ENCODE results near the gene LMOD1. TPM values are rescaled to one million over a fixed set of nuclear protein-coding genes. Genes with fewer than 3 reads are reported as not detected.

LMOD1 gene
- total RNA-seq, 2 donors from 2014 or later: not detected

- Mint-ChIP-seq H3K9me3 (no peaks in the 10 kb centered on the region), H3K36me3 (no peaks in the 10 kb centered on the region), H3K27ac (peak overlapping the region in 1 of 2 donors; percentile 70), H3K4me1 (ENCODE audit: low read depth in 2 of 2) (peaks cover 0 to 3% of the 10 kb centered on the region in 2 donors), H3K27me3 (peaks cover 23 to 25% of the 10 kb centered on the region in 2 donors), H3K4me3 (peak overlapping the region; percentile 65)
- DNase-seq (ENCODE audit: low spot score) (peak; percentile 42), ATAC-seq (no peak)
These were observed 57.0 kb downstream of the LMOD1 start for GRCh38 chr1:201889090-201889968.

- DNase-seq (ENCODE audit: low spot score): peak; percentile 55
- peaks cover 23 to 24% of the 10 kb centered on the region in 2 donors for H3K27me3 Mint-ChIP-seq
These were observed 57.9 kb downstream of the LMOD1 start, which contains the start of gene SHISA4 for GRCh38 chr1:201888282-201889089. TSS of gene SHISA4 (plus strand) at chr1:201888898. CDS start at chr1:201888995, 97 bp downstream.

DNA sequence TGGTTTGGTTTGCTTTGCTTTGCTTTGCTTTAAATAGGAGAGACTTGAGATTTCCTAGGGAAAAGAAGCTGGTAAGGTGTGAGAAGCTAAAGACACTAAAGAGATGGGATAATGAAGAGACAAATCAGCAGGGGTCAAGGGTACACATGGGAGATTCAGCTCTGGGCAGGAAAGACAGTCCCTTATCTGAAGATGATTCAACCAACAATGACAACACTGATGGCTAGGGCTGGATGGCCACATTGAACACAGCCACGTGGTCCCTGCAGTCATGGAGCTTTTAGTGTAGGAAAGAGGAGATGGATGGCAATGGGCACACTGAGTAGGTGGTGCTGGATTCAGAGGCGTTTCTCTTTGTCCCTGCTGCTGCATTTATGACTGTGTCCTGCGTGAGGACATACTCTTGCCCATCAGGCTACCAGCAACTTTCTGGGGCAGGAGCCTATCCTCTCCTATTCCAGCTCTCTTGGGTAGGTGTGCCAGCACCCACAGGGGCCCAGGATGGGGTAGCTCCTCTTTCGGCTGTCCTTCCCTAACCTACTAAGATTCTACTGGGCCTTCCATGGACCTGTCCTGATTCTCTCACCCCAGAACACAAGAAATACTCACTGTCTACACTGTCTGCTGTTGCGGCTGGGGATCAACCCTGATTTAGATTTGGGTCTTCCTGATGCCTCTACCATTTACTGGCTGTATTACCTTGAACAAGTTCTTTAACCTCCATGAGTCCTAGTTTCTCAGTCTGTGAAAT is 59.1 kb downstream of the LMOD1 start:
- Mint-ChIP-seq H3K4me3 (no peak overlapping the region), H3K36me3 (no peaks in the 10 kb centered on the region), H3K27ac (no peak overlapping the region), H3K9me3 (no peaks in the 10 kb centered on the region), H3K27me3 (peaks cover 23% of the 10 kb centered on the region in 2 donors), H3K4me1 (ENCODE audit: low read depth in 2 of 2) (peaks cover 0 to 3% of the 10 kb centered on the region in 2 donors)
- DNase-seq (ENCODE audit: low spot score): no peak
- ATAC-seq: no peak

More at GRCh38 chr1:201888282-201889089, 57.9 kb downstream of the LMOD1 start, which contains the start of gene SHISA4:
- Mint-ChIP-seq H3K36me3 (no peaks in the 10 kb centered on the region), H3K9me3 (no peaks in the 10 kb centered on the region), H3K27ac (peak within 1 kb of the TSS in 1 of 2 donors; percentile 70), H3K4me1 (ENCODE audit: low read depth in 2 of 2) (peaks cover 0 to 3% of the 10 kb centered on the region in 2 donors), H3K4me3 (peak within 1 kb of the TSS; percentile 65)
- ATAC-seq: peak; percentile 79 to 85

- Mint-ChIP-seq H3K9me3 (no peaks in the 10 kb centered on the region), H3K4me3 (no peak overlapping the region), H3K27ac (no peak overlapping the region), H3K36me3 (no peaks in the 10 kb centered on the region), H3K4me1 (ENCODE audit: low read depth in 2 of 2) (peaks cover 0 to 3% of the 10 kb centered on the region in 2 donors), H3K27me3 (peaks cover 20 to 23% of the 10 kb centered on the region in 2 donors)
- DNase-seq (ENCODE audit: low spot score) (no peak), ATAC-seq (no peak)
These were observed 60.1 kb downstream of the LMOD1 start for GRCh38 chr1:201886103-201886885.

- DNase-seq (ENCODE audit: low spot score) (no peak), ATAC-seq (no peak)
- Mint-ChIP-seq H3K27ac (no peak overlapping the region), H3K4me3 (no peak overlapping the region), H3K9me3 (no peaks in the 10 kb centered on the region), H3K27me3 (peaks cover 20 to 23% of the 10 kb centered on the region in 2 donors), H3K36me3 (no peaks in the 10 kb centered on the region), H3K4me1 (ENCODE audit: low read depth in 2 of 2) (peaks cover 0 to 3% of the 10 kb centered on the region in 2 donors)
These were observed 60.7 kb downstream of the LMOD1 start for GRCh38 chr1:201885531-201886075.

DNA sequence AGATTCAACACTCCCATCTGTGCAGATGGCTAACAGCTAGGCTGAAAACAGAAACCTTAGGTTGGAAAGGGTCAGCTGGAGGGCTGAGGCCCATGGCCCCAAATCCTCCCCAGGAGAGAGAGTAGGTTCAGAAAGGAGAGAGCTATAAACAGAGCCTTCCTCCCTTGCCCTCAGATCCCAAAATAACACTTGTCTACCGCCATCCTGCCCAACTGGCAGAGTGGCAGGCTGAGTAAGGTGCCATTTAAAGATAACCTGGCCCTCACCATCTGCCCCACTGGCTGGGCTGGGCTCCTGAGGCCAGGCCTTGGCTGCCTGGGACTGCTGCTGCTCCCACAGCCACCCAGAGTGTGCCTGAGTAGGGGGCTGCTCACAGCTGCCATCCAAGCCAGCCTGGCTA is 61.9 kb downstream of the LMOD1 start:
- ATAC-seq (no peak), DNase-seq (ENCODE audit: low spot score) (no peak)
- H3K9me3 Mint-ChIP-seq: no peaks in the 10 kb centered on the region
- peaks cover 0 to under 1% of the 10 kb centered on the region in 2 donors for H3K4me1 Mint-ChIP-seq (ENCODE audit: low read depth in 2 of 2)
- H3K36me3 Mint-ChIP-seq: no peaks in the 10 kb centered on the region
- H3K27ac Mint-ChIP-seq: no peak overlapping the region
- H3K4me3 Mint-ChIP-seq: no peak overlapping the region
- H3K27me3 Mint-ChIP-seq: peaks cover 17 to 18% of the 10 kb centered on the region in 2 donors

DNA sequence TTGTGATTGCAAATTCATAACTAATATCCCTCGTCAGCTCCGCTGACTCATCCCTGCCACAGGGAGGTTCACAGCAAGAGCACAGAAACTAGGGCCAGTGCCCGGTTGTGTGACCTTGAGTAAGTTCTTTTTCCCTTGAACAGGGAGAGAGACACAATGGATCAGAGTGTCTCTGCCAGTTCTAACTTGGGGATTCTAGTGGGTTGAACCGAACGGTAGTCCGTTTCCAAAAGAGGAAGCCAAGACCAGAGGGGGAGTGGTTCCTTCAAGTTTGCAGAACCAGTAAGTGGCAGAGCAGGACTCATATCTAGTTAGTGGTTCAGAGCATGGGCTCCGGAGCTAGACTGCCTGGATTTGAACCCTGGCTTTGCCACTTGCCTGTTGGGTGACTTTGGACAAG is 62.6 kb downstream of the LMOD1 start:
- Mint-ChIP-seq H3K36me3 (no peaks in the 10 kb centered on the region), H3K27me3 (peaks cover 16 to 17% of the 10 kb centered on the region in 2 donors), H3K4me3 (no peak overlapping the region), H3K9me3 (no peaks in the 10 kb centered on the region), H3K27ac (no peak overlapping the region), H3K4me1 (ENCODE audit: low read depth in 2 of 2) (no peaks in the 10 kb centered on the region)
- no peak for DNase-seq (ENCODE audit: low spot score)
- no peak for ATAC-seq

- DNase-seq (ENCODE audit: low spot score) (no peak), ATAC-seq (no peak)
- Mint-ChIP-seq H3K9me3 (no peaks in the 10 kb centered on the region), H3K4me1 (ENCODE audit: low read depth in 2 of 2) (no peaks in the 10 kb centered on the region), H3K4me3 (no peak overlapping the region), H3K27ac (no peak overlapping the region), H3K27me3 (peaks cover 16 to 17% of the 10 kb centered on the region in 2 donors), H3K36me3 (no peaks in the 10 kb centered on the region)
These were observed 63.1 kb downstream of the LMOD1 start for GRCh38 chr1:201883266-201883665.

GRCh38 chr1:201882665-201883132 is 63.6 kb downstream of the LMOD1 start:
- DNase-seq (ENCODE audit: low spot score) (no peak), ATAC-seq (no peak)
- no peak overlapping the region for H3K27ac Mint-ChIP-seq

GRCh38 chr1:201881617-201882016 is 64.7 kb downstream of the LMOD1 start:
- Mint-ChIP-seq H3K4me1 (ENCODE audit: low read depth in 2 of 2) (no peaks in the 10 kb centered on the region), H3K9me3 (no peaks in the 10 kb centered on the region), H3K27me3 (peaks cover 2 to 6% of the 10 kb centered on the region in 2 donors), H3K27ac (peak overlapping the region in 1 of 2 donors; percentile 4), H3K4me3 (no peak overlapping the region), H3K36me3 (peaks cover 4% of the 10 kb centered on the region)
- no peak for DNase-seq (ENCODE audit: low spot score)
- no peak for ATAC-seq

More at GRCh38 chr1:201882665-201883132, 63.6 kb downstream of the LMOD1 start:
- Mint-ChIP-seq H3K36me3 (no peaks in the 10 kb centered on the region), H3K27me3 (peaks cover 13 to 15% of the 10 kb centered on the region in 2 donors), H3K4me3 (no peak overlapping the region), H3K9me3 (no peaks in the 10 kb centered on the region), H3K4me1 (ENCODE audit: low read depth in 2 of 2) (no peaks in the 10 kb centered on the region)

GRCh38 chr1:201880928-201881571 is 65.3 kb downstream of the LMOD1 start:
- no peak for ATAC-seq
- no peaks in the 10 kb centered on the region for H3K9me3 Mint-ChIP-seq
- no peak overlapping the region for H3K4me3 Mint-ChIP-seq
- H3K27ac Mint-ChIP-seq: peak overlapping the region in 1 of 2 donors; percentile 4
- DNase-seq (ENCODE audit: low spot score): no peak
- peaks cover 0 to 5% of the 10 kb centered on the region in 2 donors for H3K27me3 Mint-ChIP-seq
- H3K36me3 Mint-ChIP-seq: peaks cover 8% of the 10 kb centered on the region
- no peaks in the 10 kb centered on the region for H3K4me1 Mint-ChIP-seq (ENCODE audit: low read depth in 2 of 2)

- Mint-ChIP-seq H3K36me3 (peaks cover 10% of the 10 kb centered on the region), H3K27me3 (no peaks in the 10 kb centered on the region), H3K4me3 (no peak overlapping the region), H3K4me1 (ENCODE audit: low read depth in 2 of 2) (no peaks in the 10 kb centered on the region), H3K9me3 (no peaks in the 10 kb centered on the region), H3K27ac (no peak overlapping the region)
- DNase-seq (ENCODE audit: low spot score) (no peak), ATAC-seq (no peak)
These were observed 68.4 kb downstream of the LMOD1 start for GRCh38 chr1:201877877-201878401.
